Measurements from ENCODE around the gene PAGR1.
"Not testable (repeated sequence)": the region's sequence is repeated elsewhere in the genome, so short reads cannot be mapped to it uniquely, and the experiment has no call there.

The PAGR1 gene

DNA sequence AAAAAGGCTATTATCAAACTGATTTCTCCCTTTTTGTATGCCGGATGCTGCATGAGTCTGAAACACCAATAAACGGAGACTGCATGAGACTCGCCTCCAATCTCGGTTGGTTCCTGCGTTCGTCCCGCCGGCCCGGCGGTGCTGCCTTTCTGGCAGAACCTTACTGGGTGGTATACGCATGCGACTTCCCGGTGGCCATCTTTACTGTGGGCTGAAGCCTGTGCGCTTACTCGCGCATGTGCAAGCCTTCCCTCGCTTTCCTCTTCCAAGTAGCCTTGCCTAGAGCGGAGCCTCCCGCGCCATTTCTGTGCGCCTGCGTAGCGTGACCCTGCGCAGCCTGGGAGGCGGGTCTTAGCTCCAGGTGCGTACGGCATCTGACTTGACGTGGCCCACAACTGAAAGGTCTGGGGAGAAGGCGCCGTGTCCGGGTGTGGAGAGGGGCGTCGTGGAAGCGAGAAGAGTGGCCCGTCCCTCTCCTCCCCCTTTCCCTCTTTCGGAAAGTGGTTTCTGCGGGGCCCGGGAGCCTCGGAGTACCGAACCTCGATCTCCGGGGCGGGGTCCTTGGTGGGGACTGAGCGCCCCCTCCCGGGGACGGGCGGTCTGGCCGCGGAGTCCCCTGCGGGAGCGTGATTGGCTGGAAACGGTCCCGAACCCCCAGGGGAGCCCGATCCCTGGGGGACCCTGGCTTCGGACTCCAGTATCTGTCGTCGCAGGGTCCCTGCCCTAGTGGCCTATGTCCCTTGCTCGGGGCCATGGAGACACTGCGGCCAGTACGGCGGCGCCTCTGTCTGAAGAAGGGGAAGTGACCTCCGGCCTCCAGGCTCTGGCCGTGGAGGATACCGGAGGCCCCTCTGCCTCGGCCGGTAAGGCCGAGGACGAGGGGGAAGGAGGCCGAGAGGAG is at the start of gene PAGR1:
PAGR1 (plus strand) TSS at position 360 of the 901 bp plus-strand sequence; CDS start at position 734, 374 bp downstream.
- peak; percentile 86 to 99 (median 97) for DNase-seq

DNA sequence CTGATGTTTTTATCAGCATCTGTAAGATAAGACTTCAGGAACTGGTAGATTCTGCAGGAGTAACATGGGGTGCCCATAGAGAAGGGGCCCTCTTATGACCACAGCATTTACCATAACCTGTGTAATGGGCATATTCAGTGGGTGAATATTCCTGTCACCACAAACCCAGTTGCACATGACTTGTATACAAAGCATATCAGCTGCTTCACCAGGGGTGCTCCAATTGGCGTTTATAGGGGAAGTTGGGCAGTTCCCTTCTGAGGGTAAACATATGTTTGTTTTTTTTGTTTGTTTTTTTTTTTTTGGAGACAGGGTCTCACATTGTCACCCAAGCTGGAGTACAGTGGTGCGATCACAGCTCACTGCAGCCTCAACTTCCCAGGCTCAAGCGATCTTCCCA is 49.4 kb upstream of the PAGR1 start:
- no peak for DNase-seq

DNA sequence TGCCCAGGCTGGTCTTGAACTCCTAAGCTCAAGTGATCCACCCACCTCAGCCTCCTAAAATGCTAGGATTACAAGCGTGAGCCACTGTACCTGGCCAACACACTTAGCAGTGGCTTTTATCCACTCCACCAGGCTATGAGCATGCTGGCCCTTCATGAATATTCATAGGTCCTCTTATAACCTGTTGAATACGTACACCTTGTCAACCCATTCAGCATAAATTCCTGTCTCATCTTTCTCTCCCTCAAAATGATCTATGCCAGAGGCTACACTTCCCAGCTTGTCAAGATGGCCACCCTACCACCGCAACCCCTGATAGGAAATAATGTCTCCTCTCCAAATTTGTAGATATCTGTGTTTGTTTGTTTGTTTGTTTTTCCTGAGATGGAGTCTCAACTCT is 48.9 kb upstream of the PAGR1 start:
- no peak for DNase-seq

DNA sequence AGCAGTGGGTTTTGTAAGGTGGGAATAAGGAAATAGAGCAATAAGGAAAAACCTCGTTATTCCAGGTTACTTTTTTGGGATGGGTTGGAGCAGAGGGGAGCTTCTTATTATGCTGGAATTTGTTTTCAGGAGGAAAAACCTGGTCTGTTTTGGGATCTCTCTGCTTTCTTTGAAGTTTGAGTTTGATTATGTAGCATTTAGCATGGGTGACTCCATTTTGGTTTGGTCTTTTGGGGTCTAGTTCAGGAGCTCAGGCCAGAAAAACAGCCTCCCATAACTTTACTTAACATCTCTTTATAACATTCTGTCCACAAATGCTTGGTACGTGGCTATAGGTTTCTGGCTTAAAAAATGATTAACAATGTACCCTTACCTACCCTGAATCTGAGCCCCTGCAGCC is 46.4 kb upstream of the PAGR1 start:
- DNase-seq, result no peak

DNA sequence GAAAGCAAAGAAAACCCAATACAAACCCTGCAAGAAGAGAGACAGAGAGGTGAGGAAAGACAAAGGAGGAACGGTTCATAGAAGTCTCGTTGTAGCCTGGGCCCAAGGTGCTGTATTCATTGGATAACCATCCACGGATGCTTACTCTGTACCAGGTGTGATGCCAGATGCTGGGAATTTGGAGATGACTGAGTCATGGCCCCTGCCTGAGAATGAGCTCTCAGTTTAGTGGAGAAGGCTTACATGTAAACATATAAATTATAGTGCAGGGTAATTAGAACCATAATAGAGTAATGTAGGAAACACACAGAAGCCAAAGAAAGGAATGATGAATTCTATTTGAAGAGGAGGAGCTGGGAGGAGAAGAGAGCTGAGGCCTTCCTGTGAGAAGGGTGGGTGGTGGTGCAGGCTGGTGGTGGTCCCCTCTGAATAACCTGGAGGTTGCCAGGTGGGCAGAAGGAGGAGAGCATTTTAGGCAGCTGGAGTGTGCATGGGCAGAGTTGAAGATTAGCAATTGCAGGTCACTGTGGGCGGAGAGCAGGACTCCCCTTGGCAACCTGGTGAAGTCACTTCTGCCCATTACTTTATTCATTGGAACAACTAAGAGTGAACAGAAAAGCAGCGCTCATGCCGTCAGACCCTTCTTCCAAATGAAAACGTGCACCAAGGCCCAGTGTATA is 45.6 kb upstream of the PAGR1 start:
- DNase-seq, result no peak

DNA sequence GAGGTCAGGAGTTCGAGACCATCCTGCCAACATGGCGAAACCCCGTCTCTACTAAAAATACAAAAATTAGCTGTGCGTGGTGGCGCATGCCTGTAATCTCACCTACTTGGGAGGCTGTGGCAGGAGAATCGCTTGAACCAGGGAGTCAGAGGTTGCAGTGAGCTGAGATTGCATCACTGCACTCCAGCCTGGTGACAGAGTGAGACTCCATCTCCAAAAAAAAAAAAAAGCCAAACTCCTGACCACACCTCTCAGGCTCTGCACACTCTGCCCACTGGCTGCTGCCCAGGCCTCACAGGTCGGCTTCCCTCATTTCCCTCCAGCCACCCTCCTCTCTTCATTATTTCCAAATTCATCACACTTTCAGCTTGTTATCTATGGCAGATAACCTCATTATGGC is 43.6 kb upstream of the PAGR1 start:
- not testable (repeated sequence) for DNase-seq

DNA sequence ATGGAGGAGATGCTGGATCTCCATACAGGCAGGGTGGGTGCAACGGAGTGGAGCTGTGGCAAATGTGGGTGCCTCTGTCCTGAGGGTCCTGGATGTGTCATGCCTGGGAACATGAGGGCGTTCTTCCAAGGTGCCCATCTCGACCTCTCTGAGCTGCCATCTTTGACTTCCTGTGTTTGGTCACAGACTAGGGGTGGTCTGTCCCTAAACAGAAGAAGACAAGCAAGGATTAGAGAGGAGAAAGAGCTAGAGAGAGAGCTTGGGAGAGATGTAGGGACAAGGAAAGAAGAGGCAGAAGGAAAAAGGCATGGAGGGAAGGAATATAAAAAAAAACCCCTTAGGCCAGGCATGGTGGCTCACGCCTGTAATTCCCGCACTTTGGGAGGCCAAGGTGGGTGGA is 41.2 kb upstream of the PAGR1 start:
- no peak for DNase-seq

DNA sequence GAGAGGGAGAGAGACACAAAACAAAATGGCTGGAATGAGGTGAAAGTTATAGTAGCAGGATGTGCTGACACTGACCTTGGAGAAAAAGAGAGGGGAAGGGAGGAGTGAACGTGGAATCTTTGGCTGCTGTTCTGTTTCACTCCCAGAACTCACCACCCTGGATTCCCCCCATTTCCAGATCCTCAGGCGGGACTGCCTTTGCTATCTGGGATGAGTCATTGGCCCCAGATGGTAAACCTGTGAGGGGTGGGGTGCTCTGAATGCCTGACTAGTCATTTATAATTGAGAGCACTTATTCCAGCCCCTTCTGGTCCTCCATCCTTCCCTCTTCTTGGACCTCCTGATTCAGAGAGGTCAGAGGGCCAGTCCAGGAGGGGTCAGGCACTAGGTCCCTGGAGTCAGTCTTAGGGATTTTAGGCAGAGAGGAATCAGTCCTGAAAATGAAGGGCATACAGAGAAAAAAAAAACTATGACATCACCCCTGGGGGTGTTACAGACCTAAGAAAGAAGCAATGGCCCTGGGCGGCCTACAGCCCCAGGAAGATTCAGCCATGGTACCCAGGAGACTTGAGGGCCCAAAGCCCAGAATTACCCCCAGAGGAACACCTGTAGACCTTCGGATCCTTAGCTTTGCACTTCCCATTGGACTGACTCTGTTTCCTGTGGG is 40.1 kb upstream of the PAGR1 start:
- no peak for DNase-seq

DNA sequence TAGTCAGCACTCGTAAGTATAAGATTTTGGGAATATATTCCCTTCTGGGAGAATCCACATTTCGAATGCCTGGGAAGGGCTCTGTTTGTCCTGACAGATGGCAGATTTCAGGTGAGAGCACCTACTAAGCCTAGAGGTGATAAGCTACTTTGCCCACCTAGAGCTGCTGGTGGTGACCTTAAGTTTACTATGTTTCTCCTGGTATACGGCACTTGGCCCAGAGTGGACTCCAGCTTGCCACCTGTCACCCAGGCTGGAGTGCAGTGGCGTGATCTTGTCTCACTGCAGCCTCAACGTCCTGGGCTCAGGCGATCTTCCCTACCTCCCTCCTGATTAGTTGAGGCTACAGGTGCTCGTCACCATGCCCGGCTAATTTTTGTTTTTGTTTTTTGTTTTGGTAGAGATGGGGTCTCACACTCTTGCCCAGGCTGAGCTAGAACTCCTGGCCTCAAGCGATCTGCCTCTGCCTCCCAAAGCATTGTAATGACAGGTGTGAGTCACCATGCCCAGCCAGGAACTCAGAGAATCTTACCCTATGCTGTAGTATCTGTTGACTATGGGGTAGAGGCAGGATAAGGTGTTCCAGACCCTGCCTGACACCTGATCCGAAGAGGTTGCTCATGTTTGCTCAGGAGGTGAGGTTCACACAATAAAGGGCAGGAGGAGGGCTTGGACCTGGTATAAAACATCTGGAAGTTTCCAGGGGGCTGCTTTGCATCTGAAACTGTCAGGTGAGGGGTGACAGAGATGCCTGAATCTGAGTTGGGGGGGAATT is 38.2 kb upstream of the PAGR1 start, which contains the start of gene ZG16:
ZG16 (plus strand) TSS at position 681 of the 775 bp plus-strand sequence. CDS start 1,011 bp downstream, outside the sequence.
- no peak for DNase-seq

DNA sequence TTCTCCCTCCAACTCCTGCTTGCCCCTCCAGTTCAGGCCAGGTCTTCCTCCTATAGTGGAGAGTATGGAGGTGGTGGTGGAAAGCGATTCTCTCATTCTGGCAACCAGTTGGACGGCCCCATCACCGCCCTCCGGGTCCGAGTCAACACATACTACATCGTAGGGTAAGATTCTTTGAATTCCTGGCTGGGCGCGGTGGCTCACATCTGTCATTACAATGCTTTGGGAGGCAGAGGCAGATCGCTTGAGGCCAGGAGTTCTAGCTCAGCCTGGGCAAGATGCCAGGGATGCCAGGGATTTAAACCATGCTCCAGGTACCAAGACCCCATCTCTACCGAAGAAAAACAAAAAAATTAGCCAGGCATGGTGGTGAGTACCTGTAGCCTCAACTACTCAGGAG is 36.5 kb upstream of the PAGR1 start:
- no peak for DNase-seq

DNA sequence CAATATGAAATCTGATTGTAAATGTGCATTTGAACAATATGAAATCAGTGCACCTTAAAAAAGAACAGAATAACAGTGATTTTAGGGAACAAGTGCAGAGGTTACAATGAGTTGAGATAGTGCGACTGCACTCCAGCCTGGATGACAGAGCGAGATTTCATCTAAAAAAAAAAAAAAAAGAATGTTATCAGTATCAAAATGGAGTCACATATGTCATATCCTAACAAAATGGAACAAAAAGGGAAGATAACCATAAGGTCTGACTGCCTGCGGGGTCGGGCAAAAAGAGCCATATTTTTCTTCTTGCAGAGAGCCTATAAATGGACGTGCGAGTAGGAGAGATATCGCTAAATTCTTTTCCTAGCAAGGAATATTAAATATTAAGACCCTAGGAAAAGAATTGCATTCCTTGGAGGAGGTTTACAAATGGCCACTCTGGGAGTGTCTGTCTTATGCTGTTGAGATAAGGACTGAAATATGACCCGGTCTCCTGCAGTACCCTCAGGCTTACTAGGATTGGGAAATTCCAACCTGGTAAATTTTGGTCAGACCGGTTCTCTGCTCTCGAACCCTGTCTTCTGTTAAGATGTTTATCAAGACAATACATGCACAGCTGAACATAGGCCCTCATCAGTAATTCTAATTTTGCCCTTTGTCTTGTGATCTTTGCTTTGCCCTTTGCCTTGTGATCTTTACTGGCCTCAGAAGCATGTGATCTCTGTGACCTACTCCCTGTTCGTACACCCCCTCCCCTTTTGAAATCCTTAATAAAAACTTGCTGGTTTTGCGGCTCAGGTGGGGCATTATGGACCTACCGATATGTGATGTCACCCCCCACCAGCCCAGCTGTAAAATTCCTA is 32.6 kb upstream of the PAGR1 start:
- not testable (repeated sequence) for DNase-seq

DNA sequence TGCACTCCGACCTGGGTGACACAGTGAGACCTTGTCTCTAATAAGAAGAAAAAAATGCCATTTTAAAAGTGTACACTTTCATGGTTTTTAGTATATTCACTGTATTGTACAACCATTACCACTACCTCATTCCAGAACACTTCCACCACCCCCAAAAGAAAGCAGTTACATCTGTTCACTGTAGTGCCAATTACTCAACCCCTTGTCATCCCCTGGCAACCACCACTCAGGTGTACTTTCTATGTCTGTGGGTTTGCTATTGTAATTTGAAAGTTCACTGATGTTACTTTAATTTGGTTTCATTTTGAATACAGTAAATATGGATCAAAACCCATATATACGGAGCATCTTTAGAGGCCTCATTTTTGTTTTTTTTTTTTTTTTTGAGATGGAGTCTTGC is 31.8 kb upstream of the PAGR1 start:
- peak in 1 of 56 donors; percentile 2 for DNase-seq

DNA sequence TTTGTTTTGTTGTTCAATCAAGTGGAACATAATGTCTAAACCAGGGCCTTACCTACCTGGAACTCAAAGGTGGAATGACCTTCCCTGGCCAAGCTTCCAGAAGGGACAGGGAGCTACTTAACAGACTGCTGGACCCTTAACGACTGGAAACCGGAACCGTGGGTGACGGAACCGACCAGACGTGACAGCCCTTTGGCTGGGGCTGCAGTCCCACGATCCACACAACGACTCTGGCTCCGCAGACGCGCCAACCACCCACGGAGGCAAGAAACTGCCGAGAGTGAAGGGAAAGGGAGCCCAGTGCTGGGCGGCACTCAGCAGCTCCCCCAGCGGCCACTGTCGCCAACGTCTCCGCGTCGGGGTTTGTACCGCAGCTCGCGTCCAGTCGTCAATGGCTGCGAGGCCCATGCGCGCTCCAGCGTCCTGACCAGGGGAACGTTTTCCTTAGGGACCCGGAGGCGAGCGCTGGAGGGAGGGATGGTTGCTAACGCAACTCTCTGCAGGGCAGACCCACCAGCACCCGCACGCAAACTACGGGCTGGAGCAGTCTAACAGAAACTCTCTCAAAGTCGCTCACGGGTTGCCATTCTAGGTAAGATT is 31.0 kb upstream of the PAGR1 start:
- peak in 46 of 56 donors; percentile 0 to 69 (median 26) for DNase-seq

DNA sequence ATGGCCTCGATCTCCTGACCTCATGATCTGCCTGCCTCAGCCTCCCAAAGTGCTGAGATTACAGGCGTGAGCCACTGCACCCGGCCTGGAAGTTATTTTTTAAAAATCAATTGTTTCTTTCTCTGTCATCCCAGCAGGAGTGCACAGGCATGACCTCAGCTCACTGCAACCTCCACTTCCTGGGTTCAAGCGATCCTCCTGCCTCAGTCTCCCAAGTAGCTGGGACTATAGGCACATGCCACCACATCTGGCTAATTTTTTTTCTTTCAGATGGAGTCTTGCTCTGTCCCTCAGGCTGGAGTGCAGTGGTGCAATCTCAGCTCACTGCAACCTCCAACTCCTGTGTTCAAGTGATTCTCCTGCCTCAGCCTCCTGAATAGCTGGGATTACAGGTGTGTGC is 28.8 kb upstream of the PAGR1 start:
- DNase-seq, result not testable (repeated sequence)

DNA sequence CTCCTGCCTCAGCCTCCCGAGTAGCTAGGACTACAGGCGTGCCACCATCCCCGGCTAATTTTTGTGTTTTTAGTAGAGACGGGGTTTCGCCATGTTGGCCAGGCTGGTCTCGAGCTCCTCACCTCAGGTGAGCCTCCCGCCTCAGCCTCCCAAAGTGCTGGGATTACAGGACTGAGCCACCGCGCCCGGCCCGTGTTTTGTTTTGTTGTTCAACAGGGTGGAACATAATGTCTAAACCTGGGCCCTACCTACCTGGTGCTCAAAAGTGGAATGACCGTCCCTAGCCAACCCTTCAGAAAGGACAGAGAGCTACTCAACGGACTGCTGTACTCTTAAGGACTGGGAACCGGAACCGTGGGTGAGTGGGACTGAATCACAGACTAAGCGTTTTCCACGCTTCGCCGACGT is 26.2 kb upstream of the PAGR1 start:
- DNase-seq, result peak in 1 of 56 donors; percentile 22

DNA sequence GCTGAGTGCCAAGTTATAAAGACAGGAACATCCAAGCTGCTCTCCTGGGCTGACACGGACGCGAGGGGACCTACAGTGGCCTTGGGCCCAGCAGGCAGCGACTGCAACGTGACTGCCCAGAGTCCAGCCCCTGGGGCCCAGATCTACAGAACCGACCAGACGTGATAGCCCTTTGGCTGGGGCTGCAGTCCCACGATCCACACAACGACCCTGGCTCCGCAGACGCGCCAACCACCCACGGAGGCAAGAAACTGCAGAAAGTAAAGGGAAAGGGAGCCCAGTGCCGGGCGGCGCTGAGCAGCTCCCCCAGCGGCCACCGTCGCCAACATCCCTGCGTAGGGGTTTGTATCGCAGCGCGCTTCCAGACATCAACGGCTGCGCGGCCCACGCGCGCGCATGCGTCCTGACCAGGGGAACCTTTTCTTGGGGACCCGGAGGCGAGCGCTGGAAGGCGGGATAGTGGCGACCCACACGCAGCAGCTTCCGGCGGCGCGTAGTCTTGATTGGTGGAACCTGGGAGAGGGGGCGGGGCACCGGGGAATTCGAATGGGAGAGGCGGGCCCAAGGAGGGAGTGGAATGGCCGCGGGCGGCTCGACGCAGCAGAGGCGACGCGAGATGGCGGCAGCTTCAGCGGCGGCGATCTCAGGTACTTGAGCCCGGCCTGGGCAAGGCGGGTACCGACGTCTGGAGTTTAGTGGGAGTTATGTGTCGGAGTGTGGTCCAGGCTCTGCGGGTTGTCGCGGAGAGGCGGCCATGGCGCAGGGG is 25.6 kb upstream of the PAGR1 start, which contains the start of gene KIF22:
KIF22 (plus strand) TSS at position 569 of the 766 bp plus-strand sequence; CDS start at position 578, 9 bp downstream.
- DNase-seq, result peak; percentile 72 to 100 (median 98)

DNA sequence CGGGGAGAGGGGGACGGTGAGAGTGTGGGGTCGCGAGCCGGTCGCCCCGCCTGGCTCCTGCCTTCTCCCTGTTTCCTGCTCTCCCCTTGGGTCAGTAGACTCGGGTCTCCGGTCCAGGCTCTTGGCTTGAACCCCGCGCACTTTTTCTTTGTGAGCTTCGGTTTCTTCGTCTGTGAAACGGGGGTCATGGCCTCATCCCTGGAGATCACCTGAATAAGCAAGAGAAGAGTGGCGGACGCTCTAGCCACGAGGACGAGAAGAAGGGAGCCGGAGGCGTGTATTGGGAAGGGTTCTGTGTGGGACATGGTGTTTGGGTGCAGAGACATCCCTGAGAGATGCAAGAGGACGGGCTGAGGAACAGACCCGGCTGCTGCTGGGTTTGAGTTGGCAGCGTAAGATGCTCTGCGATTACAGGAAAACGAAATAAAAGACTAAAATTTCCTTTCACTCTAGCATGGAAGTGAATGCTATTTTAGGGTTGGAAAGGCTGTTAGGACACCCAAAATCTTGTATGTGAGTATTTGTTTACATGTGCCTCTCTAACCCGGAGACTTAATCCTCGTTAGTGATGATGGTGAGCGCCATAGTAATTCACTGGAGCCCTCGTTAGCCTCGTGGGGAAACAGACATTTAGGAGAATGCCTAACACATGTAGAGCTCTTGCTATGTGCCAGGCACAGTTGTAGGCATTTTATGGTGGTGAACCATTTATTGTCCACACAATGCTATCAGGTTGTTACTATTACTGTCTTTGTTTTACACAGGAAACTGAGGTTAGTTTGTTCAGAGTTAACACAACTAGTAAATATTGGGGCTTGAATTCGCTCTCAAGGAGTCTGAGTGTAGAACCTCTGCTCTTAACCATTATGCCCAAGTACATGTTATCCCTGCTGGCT is 24.8 kb upstream of the PAGR1 start:
- DNase-seq, result peak in 6 of 56 donors; percentile 8 to 48 (median 24)

All from nucleus accumbens (tissue), 56 donors.